ENCODE results near the gene TCF3.
A peak's percentile ranks its signal among the peaks of the same experiment; 100 is the strongest.

Gene TCF3

GRCh38 chr19:1650650-1651567 lies 1.5 kb downstream of the TCF3 start:
- no peaks in the 10 kb centered on the region for H3K36me3 ChIP-seq (ENCODE audit: low read length)
- H3K9ac ChIP-seq (ENCODE audit: low read length) = peak overlapping the region; percentile 86
- H3K4me2 ChIP-seq (ENCODE audit: low read depth, low read length, poor library complexity, severe bottlenecking) = peak overlapping the region; percentile 98
- TF ChIP-seq CTCF (IDR thresholded peaks at IDR 0.05; ENCODE audit: insufficient read depth, low read length, poor library complexity, severe bottlenecking) (no peak), EZH2phosphoT487 (conservative IDR thresholded peaks at IDR 0.05; ENCODE audit: low read length) (no peak)
- no peaks in the 10 kb centered on the region for H3K9me2 ChIP-seq (replicated peaks; ENCODE audit: insufficient read depth, low read length)
- H3F3A ChIP-seq (ENCODE audit: insufficient read depth) = peaks cover 30% of the 10 kb centered on the region
- H3K27me3 ChIP-seq (ENCODE audit: low read length) = no peaks in the 10 kb centered on the region
- H3K4me3 ChIP-seq (ENCODE audit: insufficient read depth, low read length, poor library complexity, severe bottlenecking) = peak overlapping the region; percentile 69
- H4K20me1 ChIP-seq (ENCODE audit: low read depth, low read length) = no peaks in the 10 kb centered on the region
- no peak overlapping the region for H2AFZ ChIP-seq (ENCODE audit: low read depth, low read length, severe bottlenecking)
- no peaks in the 10 kb centered on the region for H3K9me3 ChIP-seq (ENCODE audit: insufficient read depth, low read length)
- peak overlapping the region; percentile 95 for H3K27ac ChIP-seq (ENCODE audit: low read depth, low read length)
- peaks cover 51% of the 10 kb centered on the region for H3K79me2 ChIP-seq (ENCODE audit: insufficient read depth, low read length)

- H3K4me2 ChIP-seq (ENCODE audit: low read depth, low read length, poor library complexity, severe bottlenecking) = peak overlapping the region; percentile 98
- peak overlapping the region; percentile 86 for H3K9ac ChIP-seq (ENCODE audit: low read length)
- H3K4me3 ChIP-seq (ENCODE audit: insufficient read depth, low read length, poor library complexity, severe bottlenecking) = peak overlapping the region; percentile 69
- H2AFZ ChIP-seq (ENCODE audit: low read depth, low read length, severe bottlenecking) = no peak overlapping the region
- peaks cover 30% of the 10 kb centered on the region for H3F3A ChIP-seq (ENCODE audit: insufficient read depth)
- H3K27me3 ChIP-seq (ENCODE audit: low read length) = no peaks in the 10 kb centered on the region
- no peaks in the 10 kb centered on the region for H3K9me3 ChIP-seq (ENCODE audit: insufficient read depth, low read length)
- TF ChIP-seq EZH2phosphoT487 (conservative IDR thresholded peaks at IDR 0.05; ENCODE audit: low read length) = no peak
- TF ChIP-seq CTCF (IDR thresholded peaks at IDR 0.05; ENCODE audit: insufficient read depth, low read length, poor library complexity, severe bottlenecking) = no peak
- peaks cover 60% of the 10 kb centered on the region for H3K79me2 ChIP-seq (ENCODE audit: insufficient read depth, low read length)
- no peaks in the 10 kb centered on the region for H3K9me2 ChIP-seq (replicated peaks; ENCODE audit: insufficient read depth, low read length)
- H3K36me3 ChIP-seq (ENCODE audit: low read length) = no peaks in the 10 kb centered on the region
- no peaks in the 10 kb centered on the region for H4K20me1 ChIP-seq (ENCODE audit: low read depth, low read length)
- H3K27ac ChIP-seq (ENCODE audit: low read depth, low read length) = peak overlapping the region; percentile 95
These were observed 2.4 kb downstream of the TCF3 start for GRCh38 chr19:1649706-1650649.

DNA sequence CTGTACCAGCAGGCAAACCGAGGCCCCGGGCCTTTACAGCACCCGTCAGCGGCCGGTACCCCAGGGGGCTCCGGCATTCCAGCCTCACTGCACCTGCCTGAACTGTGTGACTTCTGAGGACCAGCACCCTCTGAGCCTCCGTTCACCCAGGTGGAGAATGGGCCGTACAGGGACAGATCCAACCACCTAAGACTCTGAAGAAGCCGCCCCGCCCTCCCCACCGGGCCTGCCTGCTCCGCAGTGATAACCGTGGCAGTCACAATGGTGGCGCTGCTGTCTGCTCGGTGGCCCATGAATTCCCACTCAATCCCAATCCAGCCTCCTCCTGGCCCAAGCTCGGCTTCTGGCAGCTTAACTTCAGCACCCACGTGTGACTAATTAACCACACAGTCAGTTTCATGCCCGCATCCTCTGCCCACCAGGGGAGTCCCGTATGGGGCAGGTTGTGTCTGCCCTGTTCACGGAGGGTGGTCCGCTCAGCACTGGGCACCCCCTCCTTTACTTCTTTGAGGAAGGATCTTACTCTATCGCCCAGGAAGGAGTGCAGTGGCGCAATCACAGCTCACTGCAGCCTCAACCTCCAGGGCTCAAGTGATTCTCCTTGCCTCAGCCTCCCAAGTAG lies 3.4 kb downstream of the TCF3 start:
- H3K9me2 ChIP-seq (replicated peaks; ENCODE audit: insufficient read depth, low read length) = no peaks in the 10 kb centered on the region
- peaks cover 67% of the 10 kb centered on the region for H3K79me2 ChIP-seq (ENCODE audit: insufficient read depth, low read length)
- H3K4me2 ChIP-seq (ENCODE audit: low read depth, low read length, poor library complexity, severe bottlenecking) = peak overlapping the region; percentile 98
- peak overlapping the region; percentile 69 for H3K4me3 ChIP-seq (ENCODE audit: insufficient read depth, low read length, poor library complexity, severe bottlenecking)
- TF ChIP-seq CTCF (IDR thresholded peaks at IDR 0.05; ENCODE audit: insufficient read depth, low read length, poor library complexity, severe bottlenecking) (peak; percentile 25), EZH2phosphoT487 (conservative IDR thresholded peaks at IDR 0.05; ENCODE audit: low read length) (no peak)
- no peaks in the 10 kb centered on the region for H3K27me3 ChIP-seq (ENCODE audit: low read length)
- H4K20me1 ChIP-seq (ENCODE audit: low read depth, low read length) = no peaks in the 10 kb centered on the region
- peaks cover 30% of the 10 kb centered on the region for H3F3A ChIP-seq (ENCODE audit: insufficient read depth)
- H3K9ac ChIP-seq (ENCODE audit: low read length) = peak overlapping the region; percentile 86
- H3K27ac ChIP-seq (ENCODE audit: low read depth, low read length) = peak overlapping the region; percentile 95
- H2AFZ ChIP-seq (ENCODE audit: low read depth, low read length, severe bottlenecking) = no peak overlapping the region
- H3K9me3 ChIP-seq (ENCODE audit: insufficient read depth, low read length) = no peaks in the 10 kb centered on the region
- no peaks in the 10 kb centered on the region for H3K36me3 ChIP-seq (ENCODE audit: low read length)
